K562 (cell line): ENCODE data around the gene THAP11. TPM values are rescaled to one million over a fixed set of nuclear protein-coding genes. Genes with fewer than 3 reads are reported as not detected.

ENCODE experiments used
- ATAC-seq: fragments of 200-7000 bp; cut with Tn5 transposase; 3 replicates; pipeline ENCODE4 v1.9.1; 2020; ENCODE audit warnings: moderate library complexity
- BruUV-seq: library from RNA; stranded (reverse); fragments of 400-500 nt; replicated peaks from 2 replicates; lab custom pipeline; 2021; lab: Mats Ljungman, UMichigan
- CTCF ChIA-PET: fragments of 300-600 bp; formaldehyde crosslinking; extraction: SDS; loops from one replicate; lab custom pipeline; 2021; ENCODE audit warnings: low intra/inter-chr PET ratio; lab: Yijun Ruan, JAX
- POLR2A ChIA-PET: fragments of 300-600, 350-650 bp; sonication (Branson Sonifier 250); formaldehyde crosslinking; extraction: SDS; loops from one replicate; lab custom pipeline; 2021; ENCODE audit warnings: antibody characterized with exemption, inconsistent platforms; lab: Yijun Ruan, JAX
- DNase-seq, 4 experiments: peaks; one replicate each; pipeline versions ENCODE4 v3.0.0 to v3.0.0-alpha.2; 2011 to 2018; ENCODE audit warnings: low spot score in 3 of 4, mixed read lengths in 3 of 4; ENCODE audit errors: extremely low read depth in 1 of 4
- FAIRE-seq: peaks from 2 replicates; lab custom pipeline; 2011; peaks lifted over from hg19 to GRCh38; lab: Jason Lieb, UNC
- H2AFZ ChIP-seq: 2 replicates; pipeline ENCODE4 v1.6.0; 2011; ENCODE audit warnings: low read depth, low read length, control low read depth, inconsistent platforms
- H3K27ac ChIP-seq: fragments of 200-600 bp; 3 replicates; pipeline ENCODE4 v1.8.0; 2011; ENCODE audit warnings: low read depth, mild to moderate bottlenecking, control low read depth, inconsistent platforms, low read length, moderate library complexity, mixed read lengths; ENCODE audit errors: extremely low read depth
- H3K27me3 ChIP-seq, 2 experiments: fragments of 300-600 bp in 1 of 2; 2 replicates in 1 of 2; 3 replicates in 1 of 2; pipeline versions ENCODE4 v1.6.0 to v1.8.0; 2011; ENCODE audit warnings: inconsistent platforms in 2 of 2, low read length in 2 of 2, mild to moderate bottlenecking in 1 of 2, mixed read lengths in 1 of 2, moderate library complexity in 1 of 2; ENCODE audit not compliant: control insufficient read depth in 2 of 2, insufficient read depth in 2 of 2
- H3K36me3 ChIP-seq: fragments of 300-600 bp; 3 replicates; pipeline ENCODE4 v1.8.0; 2011; ENCODE audit warnings: mild to moderate bottlenecking, low read length, inconsistent platforms; ENCODE audit not compliant: control insufficient read depth, insufficient read depth
- H3K4me1 ChIP-seq, 2 experiments: fragments of 200-600 bp in 1 of 2; replicated peaks in 1 of 2; 2 replicates in 1 of 2; 3 replicates in 1 of 2; pipeline versions ENCODE4 v1.5.1 to v1.8.0; 2011; ENCODE audit warnings: inconsistent platforms in 2 of 2, low read length in 2 of 2, mild to moderate bottlenecking in 1 of 2, mixed read lengths in 1 of 2, moderate library complexity in 1 of 2; ENCODE audit not compliant: control insufficient read depth in 2 of 2, insufficient read depth in 2 of 2
- H3K4me2 ChIP-seq: 2 replicates; pipeline ENCODE4 v1.6.1; 2011; ENCODE audit warnings: low read length, control low read depth, inconsistent platforms, mixed read lengths; ENCODE audit not compliant: insufficient read depth
- H3K4me3 ChIP-seq: fragments of 200-600 bp; sonication (generic), shearing (Covaris generic); 2 replicates; pipeline ENCODE4 v1.5.1; 2016; ENCODE audit warnings: control low read depth, inconsistent platforms
- H3K79me2 ChIP-seq: fragments of 200-600 bp; 3 replicates; pipeline ENCODE4 v1.8.0; 2011; ENCODE audit warnings: low read length, inconsistent platforms; ENCODE audit not compliant: control insufficient read depth, insufficient read depth
- H3K9ac ChIP-seq, 2 experiments: 2 replicates each; pipeline versions ENCODE4 v1.6.0 to v1.6.1; 2011; ENCODE audit warnings: low read depth in 2 of 2, low read length in 2 of 2, control low read depth in 1 of 2, inconsistent platforms in 1 of 2, mild to moderate bottlenecking in 1 of 2, mixed read lengths in 1 of 2; ENCODE audit not compliant: insufficient read depth in 1 of 2
- H3K9me1 ChIP-seq: one replicate; pipeline ENCODE4 v1.6.0; 2011; ENCODE audit warnings: inconsistent platforms, mild to moderate bottlenecking, low read length, moderate library complexity; ENCODE audit not compliant: control insufficient read depth, insufficient read depth
- H3K9me3 ChIP-seq: replicated peaks from 2 replicates; pipeline ENCODE4 v1.5.1; 2011; ENCODE audit warnings: low read depth, low read length, inconsistent platforms; ENCODE audit not compliant: control insufficient read depth, insufficient read depth
- H4K20me1 ChIP-seq: replicated peaks from 2 replicates; pipeline ENCODE4 v1.6.1; 2011; ENCODE audit warnings: low read length, inconsistent platforms, mixed read lengths; ENCODE audit not compliant: control insufficient read depth, insufficient read depth
- BCLAF1 ChIP-seq, 2 experiments: fragments of 450-650 bp in 1 of 2; IDR thresholded peaks; 2 replicates each; pipeline ENCODE4 v1.6.1; 2011 to 2017; ENCODE audit warnings: low read depth in 2 of 2, antibody characterized with exemption in 1 of 2, borderline replicate concordance in 1 of 2, low read length in 1 of 2, mild to moderate bottlenecking in 1 of 2, mixed read lengths in 1 of 2; ENCODE audit not compliant: control insufficient read depth in 1 of 2
- CHD1 ChIP-seq: fragments of 200-600 bp; sonication (generic); IDR thresholded peaks from one replicate; pipeline ENCODE4 v1.6.1; 2012; ENCODE audit warnings: mild to moderate bottlenecking, moderate library complexity, low read length, inconsistent platforms
- FOXK2 ChIP-seq, 2 experiments: fragments of 450-650 bp; IDR thresholded peaks in 1 of 2; conservative IDR thresholded peaks in 1 of 2; 2 replicates each; pipeline ENCODE4 v1.6.1; 2016; ENCODE audit warnings: low read depth in 2 of 2, mild to moderate bottlenecking in 1 of 2
- GTF2E2 ChIP-seq: fragments of 200-800 bp; sonication (Bioruptor generic); IDR thresholded peaks from 2 replicates; pipeline ENCODE4 v1.6.1; 2016; ENCODE audit warnings: missing genetic modification characterization, missing compliant biosample characterization
- MBD2 ChIP-seq: sonication (generic); IDR thresholded peaks from 2 replicates; pipeline ENCODE4 v1.6.1; 2016; ENCODE audit warnings: low read depth, borderline replicate concordance
- MCM5 ChIP-seq: fragments of 450-650 bp; IDR thresholded peaks from 2 replicates; pipeline ENCODE4 v1.6.1; 2016; ENCODE audit warnings: low read depth
- MEF2A ChIP-seq: IDR thresholded peaks from 2 replicates; pipeline ENCODE4 v1.6.1; 2011; ENCODE audit warnings: low read depth, mild to moderate bottlenecking, low read length, moderate library complexity; ENCODE audit not compliant: control insufficient read depth
- ZNF280A ChIP-seq: fragments of 450-650 bp; IDR thresholded peaks from 2 replicates; pipeline ENCODE4 v1.6.1; 2018; ENCODE audit warnings: mild to moderate bottlenecking, low read depth; ENCODE audit not compliant: partially characterized antibody
- ZNF445 ChIP-seq: fragments of 250-450 bp; sonication (Bioruptor Pico); IDR thresholded peaks from 2 replicates; pipeline ENCODE4 v1.4.0; 2020; ENCODE audit warnings: low read depth, mild to moderate bottlenecking, moderate library complexity
- WGBS: fragments of 100-300 bp; shearing (Covaris generic); methylation state at CpG from one replicate; pipeline ENCODE4 v1.1.6; 2016; ENCODE audit warnings: low coverage, mixed read lengths; ENCODE audit not compliant: insufficient coverage; ENCODE audit errors: missing lambda C conversion rate; 5-methylcytosine and 5-hydroxymethylcytosine counted together
- in situ Hi-C: fragments of 300-500 bp; cut with MboI; formaldehyde crosslinking; loops from 4 replicates; pipeline ENCODE4 v1.15.0; 2018; ENCODE audit warnings: inconsistent platforms, mixed read lengths
- intact Hi-C: fragments of 100-400 bp; cut with micrococcal nuclease; formaldehyde crosslinking; loops from 2 replicates; pipeline ENCODE4 v1.14.2; 2022
- polyA plus RNA-seq, 8 experiments: library from polyadenylated mRNA; depleted of rRNA in 4 of 8; stranded (reverse) in 5 of 8; unstranded in 3 of 8; fragments of >200 nt; fragmentation: Nextera tagmentation in 2 of 8; fragmentation: Illumina TruSeq in 1 of 8; extraction: Ambion mirVana in 2 of 8; extraction: Trizol in 1 of 8; gene quantifications; 2 replicates each; pipeline versions ENCODE4 v1.2.1 to v1.2.3, GENCODE V29; 2011 to 2014; ENCODE audit warnings: inconsistent platforms in 1 of 8, missing spikeins in 1 of 8
- total RNA-seq, 7 experiments: library from RNA; depleted of rRNA in 6 of 7; stranded (reverse); fragments of >200 nt in 6 of 7; fragmentation: Illumina TruSeq in 2 of 7; extraction: Trizol in 2 of 7; gene quantifications; 2 replicates each; pipeline versions ENCODE4 v1.2.1 to v1.2.3, GENCODE V29; 2011 to 2021; ENCODE audit warnings: low replicate concordance in 1 of 7
- TF ChIP-seq, protein P1 (sequence below), 2 experiments: fragments of 450-650 bp; conservative IDR thresholded peaks; 2 replicates each; pipeline ENCODE4 v1.6.1; 2017; ENCODE audit warnings: mild to moderate bottlenecking in 2 of 2, moderate library complexity in 2 of 2

Gene THAP11
- total and polyA plus RNA-seq, 9 of the 15 experiments (the other 6 are each of a cell fraction or from before 2014, with no cell fraction given) = 2.4 to 31.6 (median 21.4) TPM

DNA sequence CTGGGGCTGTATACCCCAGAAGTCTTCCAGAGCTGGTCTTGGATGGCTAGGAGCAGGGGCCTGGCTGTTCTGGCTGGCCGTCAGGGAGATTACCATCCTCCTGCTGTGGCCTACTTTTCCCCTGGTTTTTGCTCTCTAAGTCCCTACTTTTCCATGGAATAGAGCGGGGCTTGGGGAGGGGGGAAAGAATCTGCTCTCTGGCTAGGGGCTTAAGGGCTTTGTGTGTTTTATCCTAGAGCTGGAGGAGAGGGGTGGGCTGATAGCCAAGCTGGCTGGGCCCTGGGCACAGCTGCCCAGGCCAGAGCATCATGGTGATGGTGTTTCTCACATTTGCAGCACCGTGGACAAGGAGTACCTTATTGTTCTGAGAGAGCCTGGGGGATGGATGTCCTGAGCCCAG, 46.2 kb downstream of the THAP11 start (continued):
- TF ChIP-seq ZNF280A = no peak

DNA sequence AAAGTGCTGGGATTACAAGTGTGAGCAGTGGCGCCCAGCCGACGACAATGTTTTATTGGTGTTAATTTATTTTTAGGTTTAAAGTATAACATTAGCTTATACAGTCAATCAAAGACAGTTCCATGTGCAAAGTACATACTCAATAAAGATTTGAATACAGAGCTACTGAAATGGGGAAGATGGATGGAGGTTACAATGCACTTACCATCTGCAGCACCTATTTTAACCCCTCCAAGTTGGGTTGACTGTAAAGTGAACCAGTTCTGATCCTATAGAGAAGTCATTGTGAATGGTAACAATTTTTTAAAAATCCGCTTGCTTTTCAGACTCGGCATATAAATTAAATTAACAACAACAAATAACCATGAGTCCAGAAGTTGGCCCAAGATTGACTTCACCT, 50.3 kb downstream of the THAP11 start:
- ATAC-seq = no peak
- Histone ChIP-seq H3K27me3 (no peaks in the 10 kb centered on the region), H2AFZ (peak overlapping the region; percentile 83), H3K4me2 (peak overlapping the region; percentile 70), H3K36me3 (0 out of 3 replicates have a peak, but pooled peaks cover 3% of the 10 kb centered on the region), H3K79me2 (peaks cover 42% of the 10 kb centered on the region), H3K27ac (peak overlapping the region; percentile 76; the same call in 2 of the 3 replicates), H3K4me1 (peaks cover 8 to 26% of the 10 kb centered on the region in 2 experiments; a peak in 4 of 5 replicates), H3K9me1 (no peaks in the 10 kb centered on the region), H3K9me3 (no peaks in the 10 kb centered on the region), H4K20me1 (0 out of 2 replicates have a peak, but pooled peaks cover 4% of the 10 kb centered on the region), H3K9ac (peak overlapping the region in 1 of 2 experiments; percentile 72; a peak in 2 of 4 replicates), H3K4me3 (peak overlapping the region; percentile 95)
- no peak for DNase-seq
- intact Hi-C loops (loop anchor here (2.0 kb wide), 1 partner anchor 46 kb away; the partner anchor contains the start of genes CENPT and NUTF2), in situ Hi-C loops (no loop called here)
- TSS peak; percentile 84 for BruUV-seq
- ChIA-PET POLR2A (interaction anchor here (0.6 to 1.6 kb wide), 4 partner anchors 13 to 44 kb away, joined by 3 to 5 read pairs (median 4); partner anchors contain the start of gene CTRL), CTCF (interaction anchor here (0.8 kb wide), 1 partner anchor 76 kb away, joined by 3 read pairs; no protein-coding TSS in a partner anchor)
- WGBS = 29% methylated on average over 5 of the region's 5 CpGs
- peak; percentile 44 for FAIRE-seq
- TF ChIP-seq, protein P1, sequence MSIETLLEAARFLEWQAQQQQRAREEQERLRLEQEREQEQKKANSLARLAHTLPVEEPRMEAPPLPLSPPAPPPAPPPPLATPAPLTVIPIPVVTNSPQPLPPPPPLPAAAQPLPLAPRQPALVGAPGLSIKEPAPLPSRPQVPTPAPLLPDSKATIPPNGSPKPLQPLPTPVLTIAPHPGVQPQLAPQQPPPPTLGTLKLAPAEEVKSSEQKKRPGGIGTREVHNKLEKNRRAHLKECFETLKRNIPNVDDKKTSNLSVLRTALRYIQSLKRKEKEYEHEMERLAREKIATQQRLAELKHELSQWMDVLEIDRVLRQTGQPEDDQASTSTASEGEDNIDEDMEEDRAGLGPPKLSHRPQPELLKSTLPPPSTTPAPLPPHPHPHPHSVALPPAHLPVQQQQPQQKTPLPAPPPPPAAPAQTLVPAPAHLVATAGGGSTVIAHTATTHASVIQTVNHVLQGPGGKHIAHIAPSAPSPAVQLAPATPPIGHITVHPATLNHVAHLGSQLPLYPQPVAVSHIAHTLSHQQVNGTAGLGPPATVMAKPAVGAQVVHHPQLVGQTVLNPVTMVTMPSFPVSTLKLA (conservative IDR thresholded peaks at IDR 0.05) = 0 out of 4 replicates have a peak, but pooled peaks of 1 of the 2 experiments have one; percentile 4
- TF ChIP-seq CHD1 (no peak), FOXK2 (conservative IDR thresholded peaks at IDR 0.05 in 1 of 2, IDR thresholded peaks at IDR 0.05 in 1 of 2; ENCODE audit: low read depth in 2 of 2) (no peak), MEF2A (no peak), MBD2 (no peak), BCLAF1 (IDR thresholded peaks at IDR 0.05; ENCODE audit: borderline replicate concordance in 1 of 2, control insufficient read depth in 1 of 2, low read depth in 2 of 2, low read length in 1 of 2) (no peak), ZNF445 (CRISPR knock-in tag) (no peak), GTF2E2 (tag) (no peak), MCM5 (no peak)
